ENCODE results near the gene PIP5K1B. TPM values are rescaled to one million over a fixed set of nuclear protein-coding genes. Genes with fewer than 3 reads are reported as not detected.

Gene PIP5K1B
- total and polyA plus RNA-seq, 2 donors (not counting 3 experiments of a cell fraction or from before 2014, with no cell fraction given), result 0.27 TPM; not detected in 1

DNA sequence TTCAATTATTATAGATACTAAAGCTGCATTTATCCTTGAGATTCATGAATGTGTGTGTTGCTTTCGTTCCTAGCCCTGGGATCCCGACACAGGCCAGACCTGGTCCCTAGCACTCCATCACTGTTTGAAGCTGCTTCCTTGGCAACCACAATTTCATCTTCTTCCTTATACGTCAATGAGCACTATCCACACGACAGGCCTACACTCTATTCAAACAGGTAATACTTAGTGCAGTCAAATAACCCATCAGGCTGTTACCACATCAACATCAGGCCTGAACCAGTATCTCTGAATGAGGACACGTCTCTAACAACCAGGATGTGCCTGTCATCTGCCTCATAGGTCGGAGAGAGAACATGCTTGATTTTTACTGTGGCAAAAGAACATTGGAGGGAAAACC, 235.5 kb downstream of the PIP5K1B start:
- no peaks in the 10 kb centered on the region for H3K9me1 ChIP-seq (replicated peaks; ENCODE audit: control insufficient read depth, extremely low read depth, insufficient read depth, low read length)
- H3K9me3 ChIP-seq (replicated peaks; ENCODE audit: control insufficient read depth, insufficient read depth, low read length), result no peaks in the 10 kb centered on the region
- no peak overlapping the region for H3K4me3 ChIP-seq (replicated peaks in 1 of 3; ENCODE audit: insufficient read depth in 1 of 3, low read depth in 1 of 3, low read length in 3 of 3)
- intact Hi-C loops (cut with micrococcal nuclease), result no loop called here
- H3K4me2 ChIP-seq (ENCODE audit: insufficient read depth, low read length), result no peak overlapping the region
- TF ChIP-seq JUN (IDR thresholded peaks at IDR 0.05; ENCODE audit: borderline replicate concordance, insufficient read depth, insufficient read length, low read depth), result no peak
- no peak for TF ChIP-seq POLR2AphosphoS5 (IDR thresholded peaks at IDR 0.05; ENCODE audit: insufficient read depth, low read depth, low read length)
- no peak for TF ChIP-seq EZH2 (IDR thresholded peaks at IDR 0.05; ENCODE audit: borderline replicate concordance, low read depth, low read length, severe bottlenecking)
- no peak for TF ChIP-seq CTCF (IDR thresholded peaks at IDR 0.05; ENCODE audit: extremely low read depth in 1 of 2, insufficient read depth in 1 of 2, low read depth in 1 of 2, low read length in 2 of 2)
- no peak for TF ChIP-seq GATA2 (IDR thresholded peaks at IDR 0.05; ENCODE audit: insufficient read depth, insufficient read length, low read depth, low read length)
- TF ChIP-seq MYC (IDR thresholded peaks at IDR 0.05; ENCODE audit: low read depth, low read length), result no peak
- TF ChIP-seq FOS (IDR thresholded peaks at IDR 0.05; ENCODE audit: borderline replicate concordance, insufficient read depth, low read length), result no peak
- no peak overlapping the region for H3K9ac ChIP-seq (replicated peaks; ENCODE audit: extremely low read depth, insufficient read depth, low read length)
- no peaks in the 10 kb centered on the region for H3K79me2 ChIP-seq (ENCODE audit: control insufficient read depth, insufficient read depth, low read length)
- FAIRE-seq, result no peak
- no peak overlapping the region for H2AFZ ChIP-seq (ENCODE audit: low read depth, low read length)
- POLR2A ChIA-PET, result no interaction called here
- CTCF ChIA-PET, result no interaction called here
- dilution Hi-C loops (cut with MboI; ENCODE audit: extremely low pct_ligation_motif_present, low sequenced_read_pairs), result no loop called here
- H4K20me1 ChIP-seq (replicated peaks; ENCODE audit: control insufficient read depth, extremely low read depth, insufficient read depth, low read length), result no peaks in the 10 kb centered on the region
- no peak for DNase-seq (ENCODE audit: low read depth, low spot score)
- no peaks in the 10 kb centered on the region for H3K36me3 ChIP-seq (ENCODE audit: control insufficient read depth in 2 of 2, extremely low read depth in 1 of 2, insufficient read depth in 2 of 2, low read length in 2 of 2)
- no peaks in the 10 kb centered on the region for H3K4me1 ChIP-seq (ENCODE audit: control insufficient read depth, extremely low read depth, insufficient read depth, low read length)
- no peak overlapping the region for H3K27ac ChIP-seq (ENCODE audit: insufficient read depth, low read depth, low read length)
- no TSS peak for BruUV-seq (replicated peaks)
- no peaks in the 10 kb centered on the region for H3K27me3 ChIP-seq (ENCODE audit: control insufficient read depth in 2 of 2, insufficient read depth in 2 of 2, low read length in 2 of 2)
